K562 (cell line): ENCODE measurements around the gene FILIP1L. TPM values are rescaled to one million over a fixed set of nuclear protein-coding genes. Genes with fewer than 3 reads are reported as not detected.

Experiments used
- ATF1 ChIP-seq, 2 experiments: fragments of 450-650 bp in 1 of 2; IDR thresholded peaks; 2 replicates each; pipeline ENCODE4 v1.6.1; 2016; ENCODE audit warnings: missing compliant biosample characterization in 1 of 2, missing genetic modification characterization in 1 of 2
- BRCA1 ChIP-seq, 2 experiments: fragments of 450-650 bp in 1 of 2; sonication (generic) in 1 of 2; formaldehyde crosslinking in 1 of 2; IDR thresholded peaks; 2 replicates each; pipeline versions ENCODE4 v1.5.0 to v1.6.1; 2017 to 2020; ENCODE audit warnings: mild to moderate bottlenecking in 1 of 2, missing genetic modification reagents in 1 of 2
- HNRNPUL1 ChIP-seq: fragments of 200-400 bp; formaldehyde crosslinking; IDR thresholded peaks from 2 replicates; pipeline ENCODE4 v1.6.1; 2017; ENCODE audit warnings: low read length
- IRF2 ChIP-seq: sonication (generic); formaldehyde crosslinking; IDR thresholded peaks from 2 replicates; pipeline ENCODE4 v1.8.1; 2022; ENCODE audit warnings: mild to moderate bottlenecking, missing genetic modification reagents
- MBD2 ChIP-seq: sonication (generic); IDR thresholded peaks from 2 replicates; pipeline ENCODE4 v1.6.1; 2016; ENCODE audit warnings: low read depth, borderline replicate concordance
- MYBL2 ChIP-seq, 2 experiments: fragments of 450-650 bp in 1 of 2; sonication (generic) in 1 of 2; formaldehyde crosslinking in 1 of 2; IDR thresholded peaks; 2 replicates each; pipeline versions ENCODE4 v1.6.1 to v1.8.1; 2017 to 2022; ENCODE audit warnings: borderline replicate concordance in 1 of 2, inconsistent platforms in 1 of 2, low read depth in 1 of 2, mild to moderate bottlenecking in 1 of 2, missing genetic modification reagents in 1 of 2, moderate library complexity in 1 of 2
- NFRKB ChIP-seq: fragments of 450-650 bp; IDR thresholded peaks from 2 replicates; pipeline ENCODE4 v1.6.1; 2016; ENCODE audit warnings: low read depth
- NR2F6 ChIP-seq: fragments of 450-650 bp; formaldehyde crosslinking; IDR thresholded peaks from 2 replicates; pipeline ENCODE4 v1.4.0; 2020; ENCODE audit warnings: mild to moderate bottlenecking
- NR4A1 ChIP-seq, 2 experiments: fragments of 250-450 bp in 1 of 2; fragments of 450-650 bp in 1 of 2; sonication (Bioruptor Pico) in 1 of 2; IDR thresholded peaks; 2 replicates each; pipeline versions ENCODE4 v1.4.0 to v1.6.1; 2016 to 2020; ENCODE audit warnings: mild to moderate bottlenecking in 2 of 2, missing compliant biosample characterization in 1 of 2, missing genetic modification characterization in 1 of 2, moderate library complexity in 1 of 2
- SAP30 ChIP-seq: fragments of 200-600 bp; sonication (generic); IDR thresholded peaks from 2 replicates; pipeline ENCODE4 v1.6.1; 2012; ENCODE audit warnings: borderline replicate concordance, low read depth, mild to moderate bottlenecking, moderate library complexity, low read length, control low read depth, inconsistent platforms; ENCODE audit not compliant: insufficient read depth, poor library complexity, severe bottlenecking
- TOE1 ChIP-seq, 2 experiments: fragments of 450-650 bp in 1 of 2; sonication (generic) in 1 of 2; formaldehyde crosslinking in 1 of 2; IDR thresholded peaks; 2 replicates each; pipeline versions ENCODE4 v1.7.1 to v1.8.0; 2016 to 2022; ENCODE audit warnings: borderline replicate concordance in 2 of 2, mild to moderate bottlenecking in 2 of 2, antibody characterized with exemption in 1 of 2, inconsistent platforms in 1 of 2, low read depth in 1 of 2, missing genetic modification reagents in 1 of 2, moderate library complexity in 1 of 2
- TSC22D4 ChIP-seq: fragments of 450-650 bp; IDR thresholded peaks from 2 replicates; pipeline ENCODE4 v1.6.1; 2016; ENCODE audit warnings: missing genetic modification characterization, missing biosample characterization, control low read depth
- XRCC5 ChIP-seq: fragments of 200-400 bp; formaldehyde crosslinking; IDR thresholded peaks from 2 replicates; pipeline ENCODE4 v1.6.1; 2017; ENCODE audit warnings: low read depth, mild to moderate bottlenecking, low read length
- ZBED1 ChIP-seq: IDR thresholded peaks from 2 replicates; pipeline ENCODE4 v1.6.1; 2014
- ZC3H8 ChIP-seq: fragments of 450-650 bp; IDR thresholded peaks from 2 replicates; pipeline ENCODE4 v1.6.1; 2017
- ZNF239 ChIP-seq: fragments of 250-450 bp; sonication (Bioruptor Pico); IDR thresholded peaks from 2 replicates; pipeline ENCODE4 v1.4.0; 2020; ENCODE audit warnings: mild to moderate bottlenecking
- ZNF282 ChIP-seq: sonication (generic); formaldehyde crosslinking; IDR thresholded peaks from 2 replicates; pipeline ENCODE4 v1.8.1; 2023; ENCODE audit warnings: missing genetic modification reagents
- ZNF436 ChIP-seq: fragments of 250-450, 450-650 bp; sonication (Bioruptor Pico); formaldehyde crosslinking; IDR thresholded peaks from 2 replicates; pipeline ENCODE4 v1.7.0; 2020; ENCODE audit warnings: mild to moderate bottlenecking
- ZNF644 ChIP-seq: fragments of 200-800 bp; sonication (Bioruptor generic); IDR thresholded peaks from 2 replicates; pipeline ENCODE4 v1.6.1; 2016; ENCODE audit warnings: low read depth, missing genetic modification characterization, missing compliant biosample characterization
- polyA plus RNA-seq, 8 experiments: library from polyadenylated mRNA; depleted of rRNA in 4 of 8; stranded (reverse) in 5 of 8; unstranded in 3 of 8; fragments of >200 nt; fragmentation: Nextera tagmentation in 2 of 8; fragmentation: Illumina TruSeq in 1 of 8; extraction: Ambion mirVana in 2 of 8; extraction: Trizol in 1 of 8; gene quantifications; 2 replicates each; pipeline versions ENCODE4 v1.2.1 to v1.2.3, GENCODE V29; 2011 to 2014; ENCODE audit warnings: inconsistent platforms in 1 of 8, missing spikeins in 1 of 8
- total RNA-seq, 7 experiments: library from RNA; depleted of rRNA in 6 of 7; stranded (reverse); fragments of >200 nt in 6 of 7; fragmentation: Illumina TruSeq in 2 of 7; extraction: Trizol in 2 of 7; gene quantifications; 2 replicates each; pipeline versions ENCODE4 v1.2.1 to v1.2.3, GENCODE V29; 2011 to 2021; ENCODE audit warnings: low replicate concordance in 1 of 7
- TF ChIP-seq, protein P1 (sequence below): fragments of 150-350 bp; IDR thresholded peaks from 2 replicates; pipeline ENCODE4 v1.6.1; 2014; ENCODE audit warnings: low read depth, mild to moderate bottlenecking, low read length, borderline replicate concordance
- TF ChIP-seq, protein P2 (sequence below): fragments of 250-450 bp; sonication (Bioruptor Pico); IDR thresholded peaks from 2 replicates; pipeline ENCODE4 v1.6.1; 2021; ENCODE audit warnings: mild to moderate bottlenecking
- TF ChIP-seq, protein P3 (sequence below), 2 experiments: fragments of 250-450 bp in 1 of 2; fragments of 450-650 bp in 1 of 2; sonication (Bioruptor Pico) in 1 of 2; IDR thresholded peaks; 2 replicates each; pipeline versions ENCODE4 v1.6.1 to v1.8.0; 2016 to 2021; ENCODE audit warnings: mild to moderate bottlenecking in 2 of 2, moderate library complexity in 2 of 2, missing compliant biosample characterization in 1 of 2, missing genetic modification characterization in 1 of 2

The FILIP1L gene
- total and polyA plus RNA-seq, 9 of the 15 experiments (the other 6 are each of a cell fraction or from before 2014, with no cell fraction given) = 0.50 to 2.1 (median 1.1) TPM

DNA sequence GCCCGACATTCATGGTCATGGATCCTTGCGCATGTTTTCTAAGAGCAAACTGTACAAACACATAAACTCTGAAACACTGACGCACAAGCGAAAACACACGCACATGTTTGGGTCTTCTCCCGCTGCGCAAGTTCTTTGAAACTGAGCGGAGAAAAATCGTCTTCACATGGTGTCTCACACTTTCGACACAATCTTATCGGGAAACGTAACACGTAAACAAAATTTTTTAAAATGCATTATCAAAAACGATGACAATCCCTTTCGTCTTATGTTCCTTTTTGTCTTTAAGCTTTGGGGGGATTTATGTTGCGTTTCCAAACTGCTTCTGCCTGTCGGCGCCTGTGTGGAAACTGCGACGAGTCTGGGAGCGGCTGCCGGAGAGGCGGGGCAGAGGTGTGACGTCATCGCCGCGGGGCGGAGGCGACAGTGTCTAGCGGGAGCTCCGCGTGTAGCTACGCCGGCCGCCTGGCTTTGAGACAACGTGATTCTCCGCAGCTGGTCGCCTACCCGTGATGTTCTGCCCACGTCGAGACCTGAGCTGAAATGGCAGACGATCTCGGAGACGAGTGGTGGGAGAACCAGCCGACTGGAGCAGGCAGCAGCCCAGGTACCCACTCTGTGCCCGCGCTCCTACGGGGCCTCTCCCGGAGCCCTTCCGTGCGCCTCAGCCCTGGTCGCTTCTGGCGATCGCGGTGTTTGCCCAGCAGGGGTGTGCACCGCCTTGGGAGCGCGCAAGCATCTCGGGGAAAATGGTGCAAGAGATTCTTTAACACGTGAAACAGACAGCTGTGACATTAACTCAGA, 296.7 kb downstream of the FILIP1L start, which contains the start of gene CMSS1 (continued):
- TF ChIP-seq, protein P1, sequence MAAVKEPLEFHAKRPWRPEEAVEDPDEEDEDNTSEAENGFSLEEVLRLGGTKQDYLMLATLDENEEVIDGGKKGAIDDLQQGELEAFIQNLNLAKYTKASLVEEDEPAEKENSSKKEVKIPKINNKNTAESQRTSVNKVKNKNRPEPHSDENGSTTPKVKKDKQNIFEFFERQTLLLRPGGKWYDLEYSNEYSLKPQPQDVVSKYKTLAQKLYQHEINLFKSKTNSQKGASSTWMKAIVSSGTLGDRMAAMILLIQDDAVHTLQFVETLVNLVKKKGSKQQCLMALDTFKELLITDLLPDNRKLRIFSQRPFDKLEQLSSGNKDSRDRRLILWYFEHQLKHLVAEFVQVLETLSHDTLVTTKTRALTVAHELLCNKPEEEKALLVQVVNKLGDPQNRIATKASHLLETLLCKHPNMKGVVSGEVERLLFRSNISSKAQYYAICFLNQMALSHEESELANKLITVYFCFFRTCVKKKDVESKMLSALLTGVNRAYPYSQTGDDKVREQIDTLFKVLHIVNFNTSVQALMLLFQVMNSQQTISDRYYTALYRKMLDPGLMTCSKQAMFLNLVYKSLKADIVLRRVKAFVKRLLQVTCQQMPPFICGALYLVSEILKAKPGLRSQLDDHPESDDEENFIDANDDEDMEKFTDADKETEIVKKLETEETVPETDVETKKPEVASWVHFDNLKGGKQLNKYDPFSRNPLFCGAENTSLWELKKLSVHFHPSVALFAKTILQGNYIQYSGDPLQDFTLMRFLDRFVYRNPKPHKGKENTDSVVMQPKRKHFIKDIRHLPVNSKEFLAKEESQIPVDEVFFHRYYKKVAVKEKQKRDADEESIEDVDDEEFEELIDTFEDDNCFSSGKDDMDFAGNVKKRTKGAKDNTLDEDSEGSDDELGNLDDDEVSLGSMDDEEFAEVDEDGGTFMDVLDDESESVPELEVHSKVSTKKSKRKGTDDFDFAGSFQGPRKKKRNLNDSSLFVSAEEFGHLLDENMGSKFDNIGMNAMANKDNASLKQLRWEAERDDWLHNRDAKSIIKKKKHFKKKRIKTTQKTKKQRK = no peak
- TF ChIP-seq NFRKB (0 out of 2 replicates have a peak, but pooled peaks have one; percentile 15), BRCA1 (IDR thresholded peaks at IDR 0.05) (no peak), BRCA1 (CRISPR knock-in tag; IDR thresholded peaks at IDR 0.05) (no peak), SAP30 (peak; percentile 70), NR2F6 (CRISPR knock-in tag) (no peak), ZNF644 (0 out of 2 replicates have a peak, but pooled peaks have one; percentile 18), IRF2 (no peak), ATF1 (CRISPR knock-in tag; IDR thresholded peaks at IDR 0.05) (peak; percentile 78), ATF1 (tag; IDR thresholded peaks at IDR 0.05) (peak; percentile 99), ZBED1 (no peak), ZNF436 (no peak), MYBL2 (IDR thresholded peaks at IDR 0.05; ENCODE audit: low read depth) (peak; percentile 84), MYBL2 (CRISPR knock-in tag; IDR thresholded peaks at IDR 0.05; ENCODE audit: borderline replicate concordance) (no peak), TOE1 (IDR thresholded peaks at IDR 0.05; ENCODE audit: borderline replicate concordance) (peak; percentile 81), TOE1 (CRISPR knock-in tag; IDR thresholded peaks at IDR 0.05; ENCODE audit: borderline replicate concordance, low read depth) (no peak), ZNF282 (CRISPR knock-in tag) (no peak), ZC3H8 (no peak), XRCC5 (no peak), ZNF239 (CRISPR knock-in tag) (no peak), MBD2 (no peak), TSC22D4 (tag) (no peak), HNRNPUL1 (no peak), NR4A1 (CRISPR knock-in tag; IDR thresholded peaks at IDR 0.05) (no peak), NR4A1 (tag; IDR thresholded peaks at IDR 0.05) (no peak)
- TF ChIP-seq, protein P2, sequence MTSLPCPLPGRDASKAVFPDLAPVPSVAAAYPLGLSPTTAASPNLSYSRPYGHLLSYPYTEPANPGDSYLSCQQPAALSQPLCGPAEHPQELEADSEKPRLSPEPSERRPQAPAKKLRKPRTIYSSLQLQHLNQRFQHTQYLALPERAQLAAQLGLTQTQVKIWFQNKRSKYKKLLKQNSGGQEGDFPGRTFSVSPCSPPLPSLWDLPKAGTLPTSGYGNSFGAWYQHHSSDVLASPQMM (CRISPR knock-in tag) = no peak
- TF ChIP-seq, protein P3, sequence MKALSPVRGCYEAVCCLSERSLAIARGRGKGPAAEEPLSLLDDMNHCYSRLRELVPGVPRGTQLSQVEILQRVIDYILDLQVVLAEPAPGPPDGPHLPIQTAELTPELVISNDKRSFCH (CRISPR knock-in tag; IDR thresholded peaks at IDR 0.05) = no peak
- TF ChIP-seq, protein P3 (tag; IDR thresholded peaks at IDR 0.05) = peak; percentile 67; the same call in 1 of the 2 replicates
